GM21360 (cell line): ENCODE data around the gene EDNRA.

Experiments
- ATAC-seq: cut with Tn5 transposase; IDR thresholded peaks from one replicate; pipeline ENCODE4 v1.9.1; 2021; ENCODE audit warnings: mild to moderate bottlenecking, moderate library complexity; ENCODE audit not compliant: unreplicated experiment

Gene EDNRA

GRCh38 chr4:147586032-147586431 lies 105.1 kb downstream of the EDNRA start:
- ATAC-seq: no peak

GRCh38 chr4:147586637-147587036 lies 105.7 kb downstream of the EDNRA start:
- ATAC-seq: peak; percentile 97

- no peak for ATAC-seq
Measured at GRCh38 chr4:147587041-147587440, 106.1 kb downstream of the EDNRA start.

- ATAC-seq: no peak
Measured at GRCh38 chr4:147589586-147589985, 108.7 kb downstream of the EDNRA start.

GRCh38 chr4:147590249-147590920 lies 109.5 kb downstream of the EDNRA start:
- peak; percentile 44 for ATAC-seq

GRCh38 chr4:147591106-147591505 lies 110.2 kb downstream of the EDNRA start:
- no peak for ATAC-seq

- no peak for ATAC-seq
Measured at GRCh38 chr4:147594107-147594506, 113.2 kb downstream of the EDNRA start.
